HG03060 (cell line): ENCODE measurements around the gene SV2B.

Experiments used
- ATAC-seq: cut with Tn5 transposase; IDR thresholded peaks from one replicate; pipeline ENCODE4 v1.9.1; 2021; ENCODE audit warnings: low read depth, moderate number of reproducible peaks; ENCODE audit not compliant: unreplicated experiment

The SV2B gene

DNA sequence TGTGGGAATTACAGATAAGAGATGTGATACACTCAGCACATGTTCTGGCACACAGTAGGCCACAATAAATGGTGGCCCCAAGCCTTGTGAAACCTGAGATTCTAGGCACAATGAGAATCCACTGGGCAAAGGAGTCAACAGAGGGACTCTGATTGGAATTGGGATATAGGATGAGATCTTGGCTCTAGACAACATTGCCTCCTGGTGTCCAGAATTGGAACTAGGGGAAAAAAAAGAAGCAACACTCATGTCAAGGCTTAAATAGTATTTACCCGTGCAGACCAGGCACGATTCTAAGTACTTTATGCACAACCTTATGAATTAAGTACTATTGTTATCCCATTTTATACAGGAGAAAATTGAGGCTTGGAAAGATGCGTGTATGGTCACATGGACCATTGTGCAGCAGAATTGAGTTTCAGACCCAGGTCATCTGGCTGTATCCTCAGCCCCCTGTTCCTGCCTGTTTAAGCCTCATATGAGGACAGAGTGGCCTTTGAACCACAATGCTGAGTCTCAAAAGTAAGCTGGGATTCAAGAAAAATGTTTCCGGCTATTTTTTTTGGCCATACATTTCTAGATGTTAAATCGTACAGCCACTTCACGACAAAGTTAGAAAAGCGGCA is 124.8 kb downstream of the SV2B start:
- ATAC-seq: no peak

DNA sequence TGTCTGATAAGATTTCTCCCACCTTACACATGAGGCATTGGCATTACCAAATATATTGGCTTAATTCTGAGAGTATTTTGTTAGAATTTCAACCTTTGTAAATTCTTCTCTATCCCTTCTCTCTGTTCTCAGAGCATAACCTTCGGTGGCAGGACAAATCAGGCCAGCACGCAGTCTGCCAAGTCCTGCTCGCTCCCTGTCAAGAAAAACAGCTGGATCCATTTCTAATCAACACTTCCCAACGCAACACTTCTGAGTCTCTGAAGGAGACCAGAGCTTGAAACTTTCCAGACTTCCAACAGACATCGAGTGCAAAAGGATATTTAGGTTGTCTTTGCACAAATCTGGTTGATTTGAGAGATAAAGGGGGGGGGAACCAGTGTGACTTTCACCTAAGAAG is 125.7 kb downstream of the SV2B start:
- ATAC-seq: no peak

DNA sequence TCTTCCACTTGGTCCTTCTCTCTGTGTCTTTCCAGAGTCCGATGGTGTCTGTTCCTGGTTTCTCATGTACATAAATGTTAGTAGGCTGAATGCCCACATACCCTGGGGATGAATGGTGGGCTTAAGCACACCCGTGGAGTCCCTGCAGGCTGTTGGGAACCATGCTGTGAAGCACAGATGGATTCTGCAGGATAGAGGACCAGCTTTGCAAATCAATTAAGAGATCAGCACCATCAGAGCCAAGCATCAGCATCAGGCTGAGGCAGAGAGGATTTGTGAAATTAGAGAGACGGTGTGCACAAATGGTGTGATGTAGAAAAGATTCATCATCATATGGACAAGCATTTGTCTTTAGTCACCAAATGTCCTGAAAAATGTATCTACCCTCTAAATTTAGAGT is 127.1 kb downstream of the SV2B start:
- ATAC-seq: no peak

DNA sequence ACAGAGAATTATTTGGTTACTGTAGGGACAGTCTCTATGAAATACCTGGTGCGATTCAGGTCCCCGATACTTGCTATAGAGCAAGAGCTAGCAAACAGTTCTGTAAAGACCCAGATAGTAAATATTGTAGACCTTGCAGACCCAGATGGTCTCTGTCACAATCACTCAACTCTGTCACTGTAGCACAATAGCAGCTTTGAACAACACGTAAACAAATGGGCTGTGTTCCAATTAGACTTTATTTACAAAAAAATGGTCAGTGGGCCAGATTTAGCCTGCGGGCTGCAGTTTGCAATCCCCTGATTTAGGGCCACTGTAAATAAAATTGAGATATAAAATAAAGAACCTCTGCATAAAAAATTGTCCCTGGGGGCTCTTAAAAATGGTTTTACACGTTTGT is 127.7 kb downstream of the SV2B start:
- no peak for ATAC-seq

DNA sequence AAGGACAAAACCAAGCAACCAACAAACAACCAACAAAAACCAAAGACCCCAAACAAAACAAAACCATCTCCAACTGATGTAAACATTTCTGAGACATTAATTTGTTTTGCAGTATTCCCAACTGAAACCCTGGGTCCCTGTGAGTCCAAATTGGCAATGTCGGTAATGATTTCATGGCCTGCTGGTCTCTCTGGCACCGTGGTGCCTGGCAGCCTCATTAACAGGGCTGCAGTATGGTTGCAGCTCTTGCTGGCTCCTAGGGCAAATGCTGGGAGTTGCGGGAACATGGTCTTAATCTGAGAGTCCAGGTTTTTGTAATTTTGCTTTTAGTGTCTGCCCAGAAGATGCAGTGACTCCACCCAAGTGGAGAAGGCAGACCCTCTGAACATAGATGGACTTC is 128.3 kb downstream of the SV2B start:
- no peak for ATAC-seq

DNA sequence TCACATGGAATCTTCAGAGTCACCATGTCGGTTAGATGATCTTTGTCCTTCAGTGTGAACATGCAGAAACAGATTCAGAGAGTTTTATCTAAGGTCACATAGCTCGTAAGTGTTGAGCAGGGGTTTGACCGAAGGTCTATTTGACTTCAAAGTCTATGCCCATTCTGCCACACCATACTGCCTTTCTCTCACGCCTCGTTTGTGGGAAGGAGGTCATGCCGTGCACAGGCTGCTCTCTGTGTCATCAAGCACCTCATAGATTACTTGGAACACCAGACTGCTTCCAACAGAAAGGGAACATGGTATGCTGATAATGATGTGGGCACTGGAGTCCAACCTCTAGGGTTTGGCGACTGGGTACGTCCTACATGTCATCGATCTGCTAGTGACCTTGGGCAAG is 128.8 kb downstream of the SV2B start:
- ATAC-seq: no peak

DNA sequence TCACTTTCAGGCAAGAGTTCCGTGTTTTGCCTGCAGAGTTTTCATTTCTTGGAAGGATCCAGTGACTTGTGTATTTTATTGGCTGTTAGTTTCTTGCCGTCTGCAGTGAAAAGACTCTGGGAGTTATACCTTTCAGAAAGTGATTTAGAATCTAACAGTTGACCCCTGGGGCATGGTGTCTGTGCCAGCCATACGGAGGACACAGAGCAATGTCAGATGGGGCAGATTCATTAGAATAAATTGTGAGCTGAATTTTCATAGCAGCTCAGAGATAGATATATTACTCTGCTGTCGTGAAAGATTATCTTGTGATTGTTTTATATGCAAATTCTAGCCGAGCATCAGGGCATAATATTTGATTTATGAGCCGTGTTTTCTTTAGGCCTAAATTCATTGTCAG is 131.6 kb downstream of the SV2B start:
- no peak for ATAC-seq

DNA sequence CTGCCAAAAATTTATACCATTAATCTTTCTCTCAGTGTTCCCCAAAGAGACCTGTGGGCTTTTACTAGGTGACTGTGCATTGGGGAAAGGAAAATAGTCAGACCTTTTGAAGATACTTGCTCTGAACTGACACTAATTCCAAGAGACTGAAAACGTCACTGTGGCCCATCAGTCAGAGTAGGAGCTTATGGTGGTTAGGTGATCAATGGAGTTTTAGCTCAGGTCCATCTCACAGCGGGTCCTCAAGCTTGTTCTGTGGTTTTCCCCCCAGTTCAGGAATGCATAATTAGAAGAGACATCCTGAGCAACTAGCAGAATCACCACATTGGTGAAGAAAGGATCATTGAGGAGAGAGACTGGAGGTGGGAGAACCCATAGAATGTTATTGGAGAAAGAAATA is 134.7 kb downstream of the SV2B start:
- no peak for ATAC-seq

DNA sequence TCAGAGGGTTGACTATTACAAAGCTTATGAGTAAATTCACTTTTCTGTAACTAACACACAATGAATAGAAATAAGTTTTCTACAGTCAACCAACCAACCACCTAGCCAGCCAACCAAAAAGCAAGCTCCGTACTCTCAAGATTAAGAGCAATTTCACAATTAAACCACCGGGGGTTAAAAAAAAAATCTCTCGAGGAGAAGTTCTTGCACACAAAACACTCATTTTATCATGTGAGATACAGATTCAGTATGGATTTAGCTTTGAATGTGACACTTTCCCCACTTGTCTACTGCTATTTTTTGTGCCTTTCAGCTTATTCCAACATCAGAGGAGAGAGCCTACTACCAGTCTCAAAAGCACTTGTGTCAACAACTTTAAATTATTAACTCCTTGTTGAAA is 135.3 kb downstream of the SV2B start:
- no peak for ATAC-seq

DNA sequence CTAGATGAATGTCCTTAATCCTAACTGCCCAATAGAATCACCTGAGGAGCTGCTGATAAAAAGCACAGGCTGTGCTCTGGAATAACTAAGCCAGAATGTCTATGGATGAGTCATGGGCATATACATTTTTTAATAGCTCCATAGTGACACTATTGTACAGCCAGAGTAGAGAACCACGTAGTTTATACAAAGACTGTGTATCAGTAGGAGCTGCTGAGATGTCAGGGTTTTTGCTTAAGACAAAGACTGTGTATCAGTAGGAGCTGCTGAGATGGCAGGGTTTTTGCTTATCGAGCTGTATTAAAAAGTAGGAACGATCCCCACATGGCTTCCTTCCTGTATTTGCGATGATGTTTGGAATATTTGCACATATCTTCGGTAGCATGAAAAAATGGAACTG is 137.4 kb downstream of the SV2B start:
- no peak for ATAC-seq

DNA sequence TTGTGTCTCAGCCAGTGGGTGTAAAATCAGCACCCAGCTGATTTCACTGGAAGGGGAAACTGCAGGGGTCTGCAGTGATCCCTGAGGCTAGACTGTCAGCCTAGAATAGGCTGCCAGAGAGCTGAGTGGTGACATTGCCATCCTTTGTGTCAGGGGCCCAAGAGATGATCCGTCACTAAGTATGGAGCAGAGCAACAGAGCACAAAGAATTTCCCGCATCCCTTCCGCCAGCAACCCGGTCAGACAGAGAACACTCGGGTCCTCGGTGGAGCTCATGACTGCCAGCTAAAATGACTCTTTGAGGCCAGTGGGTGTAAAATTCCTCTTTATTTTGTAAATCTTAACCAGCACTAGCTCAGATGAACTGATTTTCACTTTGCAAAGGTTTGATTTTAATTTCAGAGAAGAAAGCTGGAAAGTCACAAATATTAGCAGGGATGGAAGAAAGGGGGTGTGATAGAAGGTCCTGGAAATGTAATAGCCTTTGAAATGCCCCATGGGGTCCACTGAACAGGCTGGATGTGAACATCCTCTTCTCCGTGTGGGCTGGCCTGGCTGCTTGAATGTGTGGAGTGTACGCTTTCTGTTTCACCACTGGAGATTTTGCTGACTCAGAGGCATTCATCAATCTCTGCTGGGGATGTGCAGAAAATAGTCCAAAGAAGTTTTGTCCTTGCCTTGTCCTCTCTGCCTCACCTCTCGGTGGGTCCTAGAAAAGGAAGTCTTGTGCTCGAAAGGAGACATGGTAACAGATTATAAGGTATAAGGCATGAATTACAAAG is 138.8 kb downstream of the SV2B start:
- no peak for ATAC-seq

DNA sequence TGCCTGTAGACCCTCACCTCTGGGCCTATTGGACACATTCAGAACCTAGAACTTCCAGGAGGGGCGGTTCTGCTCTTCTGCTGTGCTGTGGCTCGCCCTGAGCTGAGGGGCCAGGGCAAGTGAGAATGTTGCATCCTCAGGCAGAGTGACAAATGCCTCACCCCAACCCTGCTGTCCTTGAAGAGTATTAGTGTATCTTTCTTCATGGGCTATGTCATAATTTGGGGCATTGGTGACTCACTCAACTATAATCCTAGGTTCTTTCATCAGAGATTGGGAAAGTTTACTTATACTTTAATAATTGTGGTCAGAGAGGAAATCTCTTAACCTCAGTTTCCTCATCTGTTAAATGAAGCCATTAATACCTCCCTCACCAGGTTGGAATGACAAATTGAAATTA is 143.8 kb downstream of the SV2B start:
- no peak for ATAC-seq

DNA sequence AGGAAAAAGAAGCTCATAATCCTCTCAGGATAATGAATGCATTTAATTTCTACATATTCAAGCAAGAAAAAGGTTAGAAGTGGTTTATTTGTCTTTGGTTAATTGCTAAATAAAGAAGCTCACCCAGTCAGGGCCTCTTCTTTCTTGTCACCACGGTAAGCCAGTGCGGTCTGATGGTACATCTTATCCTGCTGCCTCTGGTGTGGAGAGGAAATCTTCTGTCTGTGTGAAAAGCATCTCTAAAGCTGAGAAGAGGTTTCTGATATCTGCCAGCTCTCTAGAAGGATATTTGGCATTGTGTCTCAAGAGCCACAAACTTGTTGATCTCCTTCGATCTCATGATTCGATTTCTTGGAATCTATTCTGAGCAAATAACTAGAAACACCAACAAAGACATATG is 144.9 kb downstream of the SV2B start:
- no peak for ATAC-seq

DNA sequence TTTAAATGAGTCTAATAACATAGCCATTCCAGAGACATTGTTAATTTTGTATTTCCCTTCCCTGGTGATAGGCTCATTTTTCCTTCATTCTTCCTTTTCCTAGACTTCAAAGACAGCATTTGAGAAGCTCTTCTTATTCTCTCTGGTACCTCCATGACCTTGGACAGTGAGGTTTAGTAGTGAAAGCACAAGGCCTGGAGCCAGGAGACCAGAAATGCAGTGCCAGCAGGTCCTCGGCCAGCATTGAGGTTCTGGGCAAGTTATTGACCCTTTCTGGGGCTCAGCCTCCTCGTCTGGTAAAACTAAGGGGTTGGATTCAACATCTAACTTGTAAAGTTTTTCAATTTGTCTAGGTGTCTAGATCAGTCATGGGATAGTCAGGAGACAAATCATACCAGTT is 146.9 kb downstream of the SV2B start:
- ATAC-seq: no peak

DNA sequence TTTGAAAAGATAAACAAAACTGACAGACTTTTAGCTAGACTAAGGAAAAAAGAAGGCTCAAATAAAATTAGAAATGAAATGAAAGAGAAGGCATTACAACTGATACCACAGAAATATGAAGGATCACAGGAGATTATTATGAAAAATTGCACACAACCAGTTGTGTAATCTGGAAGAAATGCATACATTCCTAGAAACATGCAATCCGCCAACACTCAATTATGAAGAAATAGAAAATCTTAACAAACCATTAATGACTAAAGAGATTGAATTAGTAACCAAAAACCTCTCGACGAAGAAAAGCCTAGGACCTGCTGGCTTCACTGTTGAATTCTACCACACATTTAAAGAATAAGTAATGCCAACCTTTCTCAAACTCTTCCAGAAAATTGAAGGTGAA is 149.5 kb downstream of the SV2B start:
- no peak for ATAC-seq

DNA sequence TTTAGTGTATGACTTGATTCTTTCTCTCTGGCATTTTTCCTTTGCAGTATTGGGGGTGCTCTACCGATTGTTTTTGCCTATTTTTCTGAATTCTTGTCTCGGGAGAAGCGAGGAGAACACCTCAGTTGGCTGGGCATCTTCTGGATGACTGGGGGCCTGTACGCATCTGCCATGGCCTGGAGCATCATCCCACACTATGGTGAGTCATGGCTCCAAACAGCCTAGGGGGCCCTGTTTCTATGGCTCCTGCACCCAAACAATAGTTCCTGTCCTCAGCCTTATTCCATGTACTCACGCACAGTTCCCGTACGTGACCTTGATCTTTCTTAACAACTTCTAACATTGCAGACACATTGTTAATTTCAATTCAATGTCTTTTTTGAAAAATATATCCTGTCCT is 152.3 kb downstream of the SV2B start:
- ATAC-seq: no peak

DNA sequence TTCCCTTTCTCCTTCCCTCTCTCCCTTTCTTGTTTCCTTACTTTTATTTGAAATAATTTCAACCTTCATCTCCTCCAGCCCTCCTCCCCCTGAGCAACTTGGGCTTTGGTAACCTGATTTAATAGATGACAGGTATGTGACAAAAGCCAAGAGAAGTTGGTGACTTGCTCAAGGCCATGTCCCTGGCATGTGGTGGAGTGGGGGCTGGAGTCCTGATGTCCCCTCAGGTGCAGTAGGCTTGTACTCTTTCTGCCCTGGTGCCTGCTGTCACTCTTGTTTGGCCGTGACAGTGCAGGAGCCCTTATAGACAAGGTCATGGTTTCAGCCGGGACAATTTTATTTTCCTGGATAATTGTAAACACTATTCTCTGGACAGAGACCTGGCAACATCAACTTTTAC is 152.7 kb downstream of the SV2B start:
- ATAC-seq: no peak

DNA sequence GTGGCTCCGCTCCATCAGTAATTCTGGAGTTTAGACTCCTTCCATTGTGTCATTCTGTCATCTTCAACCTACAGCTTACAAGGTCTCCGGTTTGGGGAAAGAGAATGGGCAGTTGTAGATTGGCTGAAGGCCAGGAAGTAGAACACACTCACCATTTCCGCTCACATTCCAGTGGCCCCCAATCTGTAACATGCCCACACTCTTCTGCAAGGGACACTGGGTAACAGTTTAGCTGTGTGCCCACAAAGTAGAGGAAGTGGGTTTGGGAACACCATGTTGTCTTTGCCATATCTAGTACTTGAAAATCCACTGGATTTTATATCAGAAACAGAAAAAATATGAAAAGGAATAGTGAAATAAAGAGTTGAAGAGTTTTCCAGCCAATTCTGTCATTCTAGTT is 153.5 kb downstream of the SV2B start:
- no peak for ATAC-seq

DNA sequence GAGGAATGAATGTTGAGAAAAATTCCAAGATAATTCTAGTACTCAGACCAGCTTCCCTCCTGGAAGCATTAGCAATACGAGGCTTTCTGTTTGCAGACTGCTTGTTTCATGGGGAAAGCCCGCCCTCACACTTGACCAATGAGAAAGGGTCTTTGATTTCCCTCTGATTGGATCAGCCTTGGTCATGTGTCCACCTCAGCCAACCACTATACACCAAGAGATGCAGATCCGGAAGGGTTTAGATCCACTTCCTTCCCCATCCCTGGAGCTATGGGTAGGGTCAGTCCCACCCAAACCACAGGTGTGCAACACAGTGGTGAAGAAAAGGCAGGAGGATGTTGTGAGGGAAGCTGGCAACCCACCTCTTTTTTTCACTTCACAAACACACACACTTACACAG is 154.7 kb downstream of the SV2B start:
- no peak for ATAC-seq

DNA sequence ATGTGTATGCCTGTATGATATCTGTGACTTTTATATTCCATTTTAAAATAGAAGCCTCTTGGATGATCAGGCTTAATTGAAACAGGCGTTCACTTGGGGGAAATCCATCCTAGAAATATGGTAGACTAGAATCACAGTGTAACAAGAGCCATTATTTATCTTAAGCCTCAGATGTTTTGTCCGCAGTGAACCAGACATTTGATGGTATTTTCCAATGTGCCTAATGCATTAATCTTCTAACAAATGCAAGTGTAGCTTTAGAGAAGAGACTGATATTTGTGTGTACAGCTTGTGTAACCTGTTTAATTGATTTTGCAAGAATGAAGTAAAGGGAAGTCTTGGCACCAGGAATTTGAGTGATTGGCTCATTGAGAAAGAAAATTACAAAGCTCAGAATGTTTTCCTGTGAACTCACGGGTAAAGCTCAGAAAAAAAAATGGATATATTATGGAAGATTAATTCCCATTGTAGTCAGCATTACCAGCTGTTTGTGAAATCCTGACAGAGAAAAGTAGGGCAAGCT is 155.7 kb downstream of the SV2B start:
- ATAC-seq: no peak

DNA sequence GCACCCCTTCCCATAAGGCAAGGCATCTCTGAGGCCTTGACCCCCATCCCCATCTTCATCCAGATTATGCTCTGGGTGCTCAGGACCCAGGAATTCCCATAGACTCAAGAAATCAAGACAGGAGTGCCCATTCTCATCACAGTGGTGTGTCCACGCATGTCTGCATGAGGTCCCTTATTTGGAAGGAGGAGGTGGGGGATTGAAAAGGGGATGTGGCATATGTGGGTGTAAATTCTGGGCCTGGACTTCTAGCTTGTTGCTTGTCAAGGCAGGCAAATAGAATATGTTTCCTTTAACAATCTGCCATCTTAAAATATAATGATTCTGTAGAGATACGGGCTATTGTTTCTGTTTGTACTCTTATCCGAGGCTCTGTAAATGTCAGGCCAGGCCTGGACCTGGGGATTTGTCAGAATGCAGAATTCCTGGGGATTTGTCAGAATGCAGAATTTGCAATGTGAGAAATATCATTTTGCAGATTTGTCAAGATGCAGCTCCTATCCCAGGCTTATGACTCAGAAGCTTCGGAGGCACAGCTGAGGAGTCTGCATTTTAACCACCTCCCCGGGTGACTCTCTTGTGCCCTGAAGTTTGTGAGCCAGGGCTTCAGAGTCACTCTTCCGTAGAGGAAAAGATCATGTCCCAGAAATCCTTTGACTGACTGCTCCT is 157.8 kb downstream of the SV2B start:
- no peak for ATAC-seq

DNA sequence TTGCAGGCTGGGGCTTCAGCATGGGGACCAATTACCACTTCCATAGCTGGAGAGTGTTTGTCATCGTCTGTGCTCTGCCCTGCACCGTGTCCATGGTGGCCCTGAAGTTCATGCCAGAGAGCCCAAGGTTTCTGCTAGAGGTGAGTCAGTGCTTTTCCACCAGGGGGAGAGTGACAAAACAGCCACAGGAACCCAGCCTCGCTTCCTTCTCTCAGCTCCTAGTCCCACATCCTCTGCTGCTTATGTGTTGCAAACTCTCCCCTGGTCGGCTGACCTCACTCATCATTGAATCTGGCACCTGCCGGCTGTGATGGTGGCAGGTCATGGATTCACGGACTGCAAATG is 158.3 kb downstream of the SV2B start:
- no peak for ATAC-seq
